ENCODE measurements around the gene IL4I1. TPM values are rescaled to one million over a fixed set of nuclear protein-coding genes. Genes with fewer than 3 reads are reported as not detected.

The IL4I1 gene
- total RNA-seq, 1 experiment from 2014 or later: 0.61 TPM

- no peak overlapping the region for H3K56ac ChIP-seq (ENCODE audit: insufficient read length, low read depth, low read length)
- H2BK12ac ChIP-seq (ENCODE audit: insufficient read length, low read depth, low read length): no peak overlapping the region
- H2AK5ac ChIP-seq (ENCODE audit: insufficient read length, low read length): no peak overlapping the region
- H2AFZ ChIP-seq (ENCODE audit: low read length): no peak overlapping the region
- TF ChIP-seq, protein P1, sequence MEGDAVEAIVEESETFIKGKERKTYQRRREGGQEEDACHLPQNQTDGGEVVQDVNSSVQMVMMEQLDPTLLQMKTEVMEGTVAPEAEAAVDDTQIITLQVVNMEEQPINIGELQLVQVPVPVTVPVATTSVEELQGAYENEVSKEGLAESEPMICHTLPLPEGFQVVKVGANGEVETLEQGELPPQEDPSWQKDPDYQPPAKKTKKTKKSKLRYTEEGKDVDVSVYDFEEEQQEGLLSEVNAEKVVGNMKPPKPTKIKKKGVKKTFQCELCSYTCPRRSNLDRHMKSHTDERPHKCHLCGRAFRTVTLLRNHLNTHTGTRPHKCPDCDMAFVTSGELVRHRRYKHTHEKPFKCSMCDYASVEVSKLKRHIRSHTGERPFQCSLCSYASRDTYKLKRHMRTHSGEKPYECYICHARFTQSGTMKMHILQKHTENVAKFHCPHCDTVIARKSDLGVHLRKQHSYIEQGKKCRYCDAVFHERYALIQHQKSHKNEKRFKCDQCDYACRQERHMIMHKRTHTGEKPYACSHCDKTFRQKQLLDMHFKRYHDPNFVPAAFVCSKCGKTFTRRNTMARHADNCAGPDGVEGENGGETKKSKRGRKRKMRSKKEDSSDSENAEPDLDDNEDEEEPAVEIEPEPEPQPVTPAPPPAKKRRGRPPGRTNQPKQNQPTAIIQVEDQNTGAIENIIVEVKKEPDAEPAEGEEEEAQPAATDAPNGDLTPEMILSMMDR (conservative IDR thresholded peaks at IDR 0.05): no peak
- Mint-ChIP-seq H3K27ac (peak overlapping the region in 1 of 3 experiments; percentile 80; a peak in 3 of 7 replicates), H3K36me3 (ENCODE audit: insufficient read depth in 1 of 3, low read depth in 3 of 3) (peaks cover 16 to 72% (median 63%) of the 10 kb centered on the region in 3 experiments; a peak in 6 of 7 replicates), H3K4me3 (no peak overlapping the region), H3K4me1 (peaks cover 12 to 23% of the 10 kb centered on the region in 2 experiments), H3K9me3 (no peaks in the 10 kb centered on the region), H3K27me3 (ENCODE audit: low read depth) (peaks cover 2% of the 10 kb centered on the region; the same call in 1 of the 2 replicates)
- no peaks in the 10 kb centered on the region for H3K23me2 ChIP-seq (ENCODE audit: insufficient read length, low read depth, low read length, poor library complexity, severe bottlenecking)
- peaks cover 3% of the 10 kb centered on the region for H4K20me1 ChIP-seq (ENCODE audit: control insufficient read depth, insufficient read depth, insufficient read length)
- no peak overlapping the region for H3K9ac ChIP-seq (ENCODE audit: extremely low read depth, insufficient read length, low read length)
- H3K4me1 ChIP-seq (ENCODE audit: insufficient read depth, low read length): no peaks in the 10 kb centered on the region
- H3K79me1 ChIP-seq (ENCODE audit: insufficient read depth, low read depth, low read length, poor library complexity, severe bottlenecking): peaks cover 8% of the 10 kb centered on the region
- H2BK15ac ChIP-seq (ENCODE audit: low read depth, low read length): no peak overlapping the region
- no peak overlapping the region for H3K4me2 ChIP-seq (ENCODE audit: insufficient read depth, insufficient read length, low read length)
- no peaks in the 10 kb centered on the region for H3K9me3 ChIP-seq (ENCODE audit: control insufficient read depth, low read depth, low read length)
- no peak overlapping the region for H3K14ac ChIP-seq (ENCODE audit: insufficient read depth, low read length)
- H3K4ac ChIP-seq (ENCODE audit: low read depth, low read length): no peak overlapping the region
- no peak overlapping the region for H2BK20ac ChIP-seq (ENCODE audit: low read depth, low read length, poor library complexity, severe bottlenecking)
- no peak overlapping the region for H2BK5ac ChIP-seq (ENCODE audit: insufficient read length, low read length)
- H2BK120ac ChIP-seq (ENCODE audit: low read depth, low read length, poor library complexity, severe bottlenecking): no peak overlapping the region
- H3K23ac ChIP-seq (ENCODE audit: insufficient read length, low read depth, low read length): no peak overlapping the region
- WGBS (ENCODE audit: extremely low coverage, insufficient read length, low lambda C conversion rate): no CpG with 5 or more reads among the region's 5 CpGs
- peaks cover 4% of the 10 kb centered on the region; the same call in 1 of the 2 replicates for H3K79me2 ChIP-seq (ENCODE audit: insufficient read depth, low read length)
- no peak overlapping the region for H3K27ac ChIP-seq (ENCODE audit: insufficient read length, low read depth, low read length)
- no peak overlapping the region for H4K91ac ChIP-seq (ENCODE audit: insufficient read length, low read depth, low read length)
- H3K27me3 ChIP-seq (ENCODE audit: insufficient read depth, low read length): no peaks in the 10 kb centered on the region
- no peak overlapping the region for H4K5ac ChIP-seq (ENCODE audit: insufficient read length, low read depth, low read length)
- H3K18ac ChIP-seq (ENCODE audit: insufficient read length, low read depth, low read length): no peak overlapping the region
- DNase-seq: no peak
- H4K8ac ChIP-seq (replicated peaks; ENCODE audit: insufficient read length, low read depth, low read length): no peak overlapping the region
- no peak overlapping the region for H3T11ph ChIP-seq (ENCODE audit: low read length)
Observed at GRCh38 chr19:49857838-49858087, 38.9 kb downstream of the IL4I1 start.

Measured in H9 (cell line).